SK-N-SH (cell line): ENCODE results near the gene JKAMP. TPM values are rescaled to one million over a fixed set of nuclear protein-coding genes. Genes with fewer than 3 reads are reported as not detected.

Source experiments
- CTCF ChIA-PET: fragments of 300-600, 350-600 bp; formaldehyde crosslinking; extraction: SDS; loops from one replicate; lab custom pipeline; 2021; lab: Yijun Ruan, JAX
- POLR2A ChIA-PET: fragments of 350-600 bp; sonication (Branson Sonifier 250); formaldehyde crosslinking; extraction: SDS; loops from one replicate; lab custom pipeline; 2020; ENCODE audit warnings: antibody characterized with exemption, inconsistent platforms; lab: Yijun Ruan, JAX
- DNase-seq: peaks from one replicate; pipeline ENCODE4 v3.0.0; 2012
- H2AFZ ChIP-seq: fragments of 200-600 bp; sonication (generic); 2 replicates; pipeline ENCODE4 v1.8.1; 2016; ENCODE audit warnings: antibody characterized with exemption, mild to moderate bottlenecking, low read depth
- H3F3A ChIP-seq: fragments of 200-600 bp; sonication (generic); replicated peaks from 2 replicates; pipeline ENCODE3; 2016; ENCODE audit warnings: antibody characterized with exemption, mild to moderate bottlenecking; ENCODE audit not compliant: insufficient read depth
- H3K27ac ChIP-seq, 2 experiments: fragments of 200-500 bp in 1 of 2; fragments of 200-600 bp in 1 of 2; sonication (Bioruptor generic) in 1 of 2; sonication (generic), shearing (Covaris generic) in 1 of 2; 2 replicates each; pipeline versions ENCODE4 v1.5.1 to v1.6.1; 2014 to 2016; ENCODE audit warnings: low read depth in 2 of 2, inconsistent platforms in 1 of 2, low read length in 1 of 2, mild to moderate bottlenecking in 1 of 2, mixed read lengths in 1 of 2
- H3K27me3 ChIP-seq: fragments of 200-600 bp; sonication (generic), shearing (Covaris generic); 2 replicates; pipeline ENCODE4 v1.6.1; 2016; ENCODE audit warnings: mixed run types; ENCODE audit not compliant: insufficient read depth
- H3K36me3 ChIP-seq, 2 experiments: fragments of 200-500 bp in 1 of 2; fragments of 200-600 bp in 1 of 2; sonication (Bioruptor generic) in 1 of 2; sonication (generic) in 1 of 2; replicated peaks in 1 of 2; 2 replicates each; pipeline versions ENCODE3 to v1.5.1; 2014 to 2016; ENCODE audit warnings: low read length in 1 of 2, mild to moderate bottlenecking in 1 of 2; ENCODE audit not compliant: insufficient read depth in 2 of 2, control insufficient read depth in 1 of 2
- H3K4me1 ChIP-seq, 2 experiments: fragments of 200-500 bp in 1 of 2; fragments of 200-600 bp in 1 of 2; sonication (Bioruptor generic) in 1 of 2; sonication (generic), shearing (Covaris generic) in 1 of 2; 2 replicates each; pipeline versions ENCODE4 v1.5.1 to v1.6.1; 2014 to 2016; ENCODE audit warnings: low read depth in 1 of 2, low read length in 1 of 2, mixed run types in 1 of 2; ENCODE audit not compliant: insufficient read depth in 2 of 2, control insufficient read depth in 1 of 2
- H3K4me2 ChIP-seq: fragments of 200-600 bp; sonication (generic), shearing (Covaris generic); 2 replicates; pipeline ENCODE4 v1.6.1; 2017; ENCODE audit warnings: mixed run types
- H3K4me3 ChIP-seq, 2 experiments: fragments of 200-500 bp in 1 of 2; fragments of 200-600 bp in 1 of 2; sonication (Bioruptor generic) in 1 of 2; sonication (generic), shearing (Covaris generic) in 1 of 2; 2 replicates each; pipeline versions ENCODE4 v1.5.1 to v1.8.1; 2014 to 2016; ENCODE audit warnings: low read depth in 2 of 2, inconsistent platforms in 1 of 2, low read length in 1 of 2, mild to moderate bottlenecking in 1 of 2, mixed read lengths in 1 of 2, moderate library complexity in 1 of 2
- H3K79me2 ChIP-seq: fragments of 200-600 bp; sonication (generic); 2 replicates; pipeline ENCODE4 v1.8.1; 2017; ENCODE audit warnings: mild to moderate bottlenecking; ENCODE audit not compliant: insufficient read depth
- H3K9ac ChIP-seq: fragments of 200-600 bp; sonication (generic); 2 replicates; pipeline ENCODE4 v1.6.1; 2017; ENCODE audit warnings: mixed run types
- H3K9me2 ChIP-seq: fragments of 200-600 bp; sonication (generic); 2 replicates; pipeline ENCODE4 v1.6.1; 2017; ENCODE audit warnings: mixed run types
- H3K9me3 ChIP-seq: fragments of 200-600 bp; sonication (generic); 2 replicates; pipeline ENCODE4 v1.6.1; 2017; ENCODE audit warnings: mixed run types, mild to moderate bottlenecking, moderate library complexity
- H4K20me1 ChIP-seq: fragments of 200-600 bp; sonication (generic); 2 replicates; pipeline ENCODE4 v1.6.1; 2017; ENCODE audit warnings: mild to moderate bottlenecking, mixed run types; ENCODE audit not compliant: insufficient read depth
- ELF1 ChIP-seq: IDR thresholded peaks from 2 replicates; pipeline ENCODE4 v1.4.0; 2012
- EP300 ChIP-seq, 2 experiments: IDR thresholded peaks; 2 replicates each; pipeline versions ENCODE4 v1.4.0 to v1.6.1; 2012; ENCODE audit warnings: borderline replicate concordance in 1 of 2, low read depth in 1 of 2, low read length in 1 of 2
- FOSL2 ChIP-seq: IDR thresholded peaks from 2 replicates; pipeline ENCODE4 v1.4.0; 2012; ENCODE audit warnings: low read depth, mild to moderate bottlenecking, moderate library complexity, borderline replicate concordance
- FOXM1 ChIP-seq: IDR thresholded peaks from 2 replicates; pipeline ENCODE4 v1.4.0; 2012; ENCODE audit warnings: low read depth, mild to moderate bottlenecking
- JUND ChIP-seq: IDR thresholded peaks from 2 replicates; pipeline ENCODE4 v1.4.0; 2012
- POLR2AphosphoS5 ChIP-seq: IDR thresholded peaks from 2 replicates; pipeline ENCODE4 v1.6.1; 2012; ENCODE audit warnings: low read depth, low read length
- RAD21 ChIP-seq: IDR thresholded peaks from 2 replicates; pipeline ENCODE4 v1.6.1; 2012; ENCODE audit warnings: mild to moderate bottlenecking, low read length
- RCOR1 ChIP-seq: fragments of 150-350 bp; IDR thresholded peaks from 2 replicates; pipeline ENCODE4 v1.6.1; 2017; ENCODE audit warnings: antibody characterized with exemption, low read length
- SMC3 ChIP-seq: IDR thresholded peaks from 2 replicates; pipeline ENCODE4 v1.6.1; 2012; ENCODE audit warnings: low read depth, low read length, improper control_type of control experiment
- TAF1 ChIP-seq: IDR thresholded peaks from 2 replicates; pipeline ENCODE4 v1.6.1; 2012; ENCODE audit warnings: low read depth, mild to moderate bottlenecking, low read length, moderate library complexity, borderline replicate concordance
- YY1 ChIP-seq: IDR thresholded peaks from 2 replicates; pipeline ENCODE4 v1.4.0; 2012; ENCODE audit warnings: low read depth, mild to moderate bottlenecking
- WGBS: methylation state at CpG from one replicate; pipeline ENCODE4 v1.1.6; 2017; ENCODE audit warnings: low lambda C conversion rate; 5-methylcytosine and 5-hydroxymethylcytosine counted together
- polyA plus RNA-seq, 3 experiments: library from polyadenylated mRNA; depleted of rRNA; stranded (reverse); fragments of >200 nt; gene quantifications; 2 replicates each; pipeline ENCODE4 v1.2.3, GENCODE V29; 2012
- TF ChIP-seq, protein P1 (sequence below): IDR thresholded peaks from 2 replicates; pipeline ENCODE4 v1.4.0; 2012; ENCODE audit warnings: low read depth, borderline replicate concordance
- TF ChIP-seq, protein P2 (sequence below): fragments of 200-600 bp; sonication (generic); IDR thresholded peaks from 2 replicates; pipeline ENCODE4 v1.6.1; 2017; ENCODE audit warnings: antibody characterized with exemption, mild to moderate bottlenecking, moderate library complexity

Gene JKAMP
- polyA plus RNA-seq, 1 of the 3 experiments (the other 2 are of a cell fraction) = 95.4 TPM

GRCh38 chr14:59510001-59510400, 25.7 kb downstream of the JKAMP start:
- H3K9ac ChIP-seq = no peak overlapping the region
- no peak overlapping the region for H2AFZ ChIP-seq
- H4K20me1 ChIP-seq = no peaks in the 10 kb centered on the region
- H3K9me3 ChIP-seq = no peaks in the 10 kb centered on the region
- peaks cover 0 to 2% of the 10 kb centered on the region in 2 experiments for H3K36me3 ChIP-seq
- peaks cover 0 to 2% of the 10 kb centered on the region in 2 experiments; a peak in 1 of 4 replicates for H3K4me1 ChIP-seq
- DNase-seq = no peak
- H3K27me3 ChIP-seq = no peaks in the 10 kb centered on the region; the same call in 1 of the 2 replicates
- no peaks in the 10 kb centered on the region for H3K9me2 ChIP-seq
- 51% methylated on average over 2 of the region's 2 CpGs for WGBS
- H3K4me3 ChIP-seq = no peak overlapping the region
- TF ChIP-seq ELF1 = no peak
- TF ChIP-seq, protein P1, sequence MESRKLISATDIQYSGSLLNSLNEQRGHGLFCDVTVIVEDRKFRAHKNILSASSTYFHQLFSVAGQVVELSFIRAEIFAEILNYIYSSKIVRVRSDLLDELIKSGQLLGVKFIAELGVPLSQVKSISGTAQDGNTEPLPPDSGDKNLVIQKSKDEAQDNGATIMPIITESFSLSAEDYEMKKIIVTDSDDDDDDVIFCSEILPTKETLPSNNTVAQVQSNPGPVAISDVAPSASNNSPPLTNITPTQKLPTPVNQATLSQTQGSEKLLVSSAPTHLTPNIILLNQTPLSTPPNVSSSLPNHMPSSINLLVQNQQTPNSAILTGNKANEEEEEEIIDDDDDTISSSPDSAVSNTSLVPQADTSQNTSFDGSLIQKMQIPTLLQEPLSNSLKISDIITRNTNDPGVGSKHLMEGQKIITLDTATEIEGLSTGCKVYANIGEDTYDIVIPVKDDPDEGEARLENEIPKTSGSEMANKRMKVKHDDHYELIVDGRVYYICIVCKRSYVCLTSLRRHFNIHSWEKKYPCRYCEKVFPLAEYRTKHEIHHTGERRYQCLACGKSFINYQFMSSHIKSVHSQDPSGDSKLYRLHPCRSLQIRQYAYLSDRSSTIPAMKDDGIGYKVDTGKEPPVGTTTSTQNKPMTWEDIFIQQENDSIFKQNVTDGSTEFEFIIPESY = no peak
- TF ChIP-seq, protein P2, sequence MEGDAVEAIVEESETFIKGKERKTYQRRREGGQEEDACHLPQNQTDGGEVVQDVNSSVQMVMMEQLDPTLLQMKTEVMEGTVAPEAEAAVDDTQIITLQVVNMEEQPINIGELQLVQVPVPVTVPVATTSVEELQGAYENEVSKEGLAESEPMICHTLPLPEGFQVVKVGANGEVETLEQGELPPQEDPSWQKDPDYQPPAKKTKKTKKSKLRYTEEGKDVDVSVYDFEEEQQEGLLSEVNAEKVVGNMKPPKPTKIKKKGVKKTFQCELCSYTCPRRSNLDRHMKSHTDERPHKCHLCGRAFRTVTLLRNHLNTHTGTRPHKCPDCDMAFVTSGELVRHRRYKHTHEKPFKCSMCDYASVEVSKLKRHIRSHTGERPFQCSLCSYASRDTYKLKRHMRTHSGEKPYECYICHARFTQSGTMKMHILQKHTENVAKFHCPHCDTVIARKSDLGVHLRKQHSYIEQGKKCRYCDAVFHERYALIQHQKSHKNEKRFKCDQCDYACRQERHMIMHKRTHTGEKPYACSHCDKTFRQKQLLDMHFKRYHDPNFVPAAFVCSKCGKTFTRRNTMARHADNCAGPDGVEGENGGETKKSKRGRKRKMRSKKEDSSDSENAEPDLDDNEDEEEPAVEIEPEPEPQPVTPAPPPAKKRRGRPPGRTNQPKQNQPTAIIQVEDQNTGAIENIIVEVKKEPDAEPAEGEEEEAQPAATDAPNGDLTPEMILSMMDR = no peak
- TF ChIP-seq FOXM1 = no peak
- no peak for TF ChIP-seq POLR2AphosphoS5
- TF ChIP-seq RCOR1 = no peak
- no peak for TF ChIP-seq JUND
- no peak for TF ChIP-seq YY1
- no peak for TF ChIP-seq TAF1
- TF ChIP-seq EP300 (IDR thresholded peaks at IDR 0.05; ENCODE audit: borderline replicate concordance in 1 of 2, low read depth in 1 of 2, low read length in 1 of 2) = no peak
- no peak for TF ChIP-seq SMC3
- no peak for TF ChIP-seq FOSL2
- H3K79me2 ChIP-seq = no peaks in the 10 kb centered on the region
- no peaks in the 10 kb centered on the region for H3F3A ChIP-seq
- H3K27ac ChIP-seq = no peak overlapping the region
- no peak overlapping the region for H3K4me2 ChIP-seq
- POLR2A ChIA-PET = no interaction called here
- CTCF ChIA-PET = interaction anchor here (1.2 to 8.0 kb wide), 6 partner anchors 35 to 178 kb away, joined by 3 to 198 read pairs (median 4); partner anchors contain the start of gene CCDC175

DNA sequence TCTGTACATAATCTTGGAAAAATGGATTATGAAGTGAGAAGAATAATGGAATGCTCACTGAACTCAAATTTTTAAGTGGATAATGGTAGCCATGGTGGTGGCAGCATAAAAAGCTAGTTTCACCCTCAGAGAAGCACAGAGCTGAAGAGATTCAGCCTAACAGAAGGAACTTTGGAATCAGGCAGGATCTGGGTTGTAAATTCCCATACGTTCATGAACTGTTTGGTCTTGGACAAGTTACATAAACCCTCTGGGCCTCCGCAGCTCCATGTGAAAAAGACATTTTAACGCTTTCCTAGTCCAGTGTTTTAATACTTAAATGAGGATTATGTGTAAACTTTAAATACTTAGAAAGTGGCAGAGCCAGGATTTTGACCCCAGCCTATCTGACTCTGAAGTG, 26.6 kb downstream of the JKAMP start:
- Histone ChIP-seq H3K4me2 (no peak overlapping the region), H2AFZ (no peak overlapping the region)
- POLR2A ChIA-PET = no interaction called here
- TF ChIP-seq RAD21 = no peak
- TF ChIP-seq, all 33 proteins: peak for 0
- no peaks in the 10 kb centered on the region for H3K79me2 ChIP-seq
- H3K4me1 ChIP-seq = peaks cover 0 to 2% of the 10 kb centered on the region in 2 experiments; a peak in 1 of 4 replicates
- no peak overlapping the region for H3K27ac ChIP-seq
- H3K4me3 ChIP-seq = no peak overlapping the region
- H3K9me2 ChIP-seq = no peaks in the 10 kb centered on the region
- no peak overlapping the region for H3K9ac ChIP-seq
- DNase-seq = no peak
- H3K36me3 ChIP-seq = no peaks in the 10 kb centered on the region
- H4K20me1 ChIP-seq = no peaks in the 10 kb centered on the region
- CTCF ChIA-PET = interaction anchor here (1.3 to 8.0 kb wide), 10 partner anchors 11 to 378 kb away, joined by 4 to 198 read pairs (median 8); partner anchors contain the start of gene CCDC175
- H3F3A ChIP-seq = no peaks in the 10 kb centered on the region
- H3K9me3 ChIP-seq = no peaks in the 10 kb centered on the region
- H3K27me3 ChIP-seq = no peaks in the 10 kb centered on the region; the same call in 1 of the 2 replicates
- WGBS = 56% methylated on average over 3 of the region's 3 CpGs
